Measurements from ENCODE around the gene CGB7. TPM values are rescaled to one million over a fixed set of nuclear protein-coding genes. Genes with fewer than 3 reads are reported as not detected.
A peak's percentile ranks its signal among the peaks of the same experiment; 100 is the strongest.
"Not testable (repeated sequence)": the region's sequence is repeated elsewhere in the genome, so short reads cannot be mapped to it uniquely, and the experiment has no call there.

The CGB7 gene
- total and polyA plus RNA-seq, 9 of the 15 experiments (the other 6 are each of a cell fraction or from before 2014, with no cell fraction given): not detected

GRCh38 chr19:49031642-49032301 is 25.8 kb downstream of the CGB7 start, which contains the start of gene CGB2 (continued):
- peak; percentile 79 for TF ChIP-seq SP1 (CRISPR knock-in tag; IDR thresholded peaks at IDR 0.05)
- peak; percentile 89 for TF ChIP-seq CREM (IDR thresholded peaks at IDR 0.05; ENCODE audit: low read depth)
- TF ChIP-seq CTBP1 (IDR thresholded peaks at IDR 0.05; ENCODE audit: borderline replicate concordance): peak; percentile 91
- peak; percentile 52 for TF ChIP-seq BHLHE40 (IDR thresholded peaks at IDR 0.05; ENCODE audit: low read length)
- peak; percentile 81 for TF ChIP-seq ZBTB40 (IDR thresholded peaks at IDR 0.05)
- not testable (repeated sequence) for TF ChIP-seq ZBTB40 (CRISPR knock-in tag; IDR thresholded peaks at IDR 0.05); ATF3 (CRISPR knock-in tag; conservative IDR thresholded peaks at IDR 0.05)
- 0 out of 4 replicates have a peak, but pooled peaks of 1 of the 2 experiments have one; percentile 19 for TF ChIP-seq FOXK2 (conservative IDR thresholded peaks at IDR 0.05 in 1 of 2, IDR thresholded peaks at IDR 0.05 in 1 of 2; ENCODE audit: low read depth in 2 of 2)
- TF ChIP-seq MNT (conservative IDR thresholded peaks at IDR 0.05): peak in 1 of 2 experiments; percentile 38; a peak in 1 of 4 replicates
- peak; percentile 79 for TF ChIP-seq POLR3A (IDR thresholded peaks at IDR 0.05; ENCODE audit: borderline replicate concordance, extremely low read depth, insufficient read depth, insufficient read length)
- TF ChIP-seq JUND (IDR thresholded peaks at IDR 0.05; ENCODE audit: borderline replicate concordance, low read depth, low read length): peak; percentile 73
- TF ChIP-seq JUND (tag; IDR thresholded peaks at IDR 0.05; ENCODE audit: borderline replicate concordance, low read depth, low read length): peak; percentile 47; the same call in 1 of the 3 replicates
- peak; percentile 88 for TF ChIP-seq ATF3 (IDR thresholded peaks at IDR 0.05)
